Large intestine (tissue), 3 donors: ENCODE results near the gene PAPOLA. TPM values are rescaled to one million over a fixed set of nuclear protein-coding genes. Genes with fewer than 3 reads are reported as not detected.

ENCODE experiments used
- DNase-seq, 2 donors: peaks; one replicate each; pipeline versions ENCODE4 v3.0.0 to v3.0.0-alpha.2; 2013
- H3K27ac ChIP-seq: one replicate; pipeline ENCODE4 v1.5.1; 2013; ENCODE audit warnings: low read length
- H3K27me3 ChIP-seq: 2 replicates; pipeline ENCODE4 v1.6.1; 2013; ENCODE audit warnings: low read length; ENCODE audit not compliant: control insufficient read depth, insufficient read depth
- H3K36me3 ChIP-seq: 2 replicates; pipeline ENCODE4 v1.6.1; 2013; ENCODE audit warnings: low read length; ENCODE audit not compliant: control insufficient read depth, insufficient read depth
- H3K4me1 ChIP-seq: one replicate; pipeline ENCODE4 v1.6.1; 2013; ENCODE audit warnings: low read length; ENCODE audit not compliant: control insufficient read depth, insufficient read depth
- H3K4me3 ChIP-seq: one replicate; pipeline ENCODE4 v1.5.1; 2013; ENCODE audit warnings: low read length
- H3K9me3 ChIP-seq: one replicate; pipeline ENCODE4 v1.6.1; 2013; ENCODE audit warnings: mild to moderate bottlenecking, low read depth, low read length, moderate library complexity; ENCODE audit not compliant: control insufficient read depth
- WGBS: methylation state at CpG from one replicate; pipeline ENCODE4 v1.1.5; 2013; ENCODE audit warnings: low lambda C conversion rate; ENCODE audit not compliant: insufficient coverage; 5-methylcytosine and 5-hydroxymethylcytosine counted together
- polyA plus RNA-seq: library from polyadenylated mRNA; unstranded; fragments of 120-200 nt; gene quantifications from one replicate; pipeline ENCODE4 v1.2.1, GENCODE V29; 2013

PAPOLA gene
- polyA plus RNA-seq, 1 donor = 173 TPM

DNA sequence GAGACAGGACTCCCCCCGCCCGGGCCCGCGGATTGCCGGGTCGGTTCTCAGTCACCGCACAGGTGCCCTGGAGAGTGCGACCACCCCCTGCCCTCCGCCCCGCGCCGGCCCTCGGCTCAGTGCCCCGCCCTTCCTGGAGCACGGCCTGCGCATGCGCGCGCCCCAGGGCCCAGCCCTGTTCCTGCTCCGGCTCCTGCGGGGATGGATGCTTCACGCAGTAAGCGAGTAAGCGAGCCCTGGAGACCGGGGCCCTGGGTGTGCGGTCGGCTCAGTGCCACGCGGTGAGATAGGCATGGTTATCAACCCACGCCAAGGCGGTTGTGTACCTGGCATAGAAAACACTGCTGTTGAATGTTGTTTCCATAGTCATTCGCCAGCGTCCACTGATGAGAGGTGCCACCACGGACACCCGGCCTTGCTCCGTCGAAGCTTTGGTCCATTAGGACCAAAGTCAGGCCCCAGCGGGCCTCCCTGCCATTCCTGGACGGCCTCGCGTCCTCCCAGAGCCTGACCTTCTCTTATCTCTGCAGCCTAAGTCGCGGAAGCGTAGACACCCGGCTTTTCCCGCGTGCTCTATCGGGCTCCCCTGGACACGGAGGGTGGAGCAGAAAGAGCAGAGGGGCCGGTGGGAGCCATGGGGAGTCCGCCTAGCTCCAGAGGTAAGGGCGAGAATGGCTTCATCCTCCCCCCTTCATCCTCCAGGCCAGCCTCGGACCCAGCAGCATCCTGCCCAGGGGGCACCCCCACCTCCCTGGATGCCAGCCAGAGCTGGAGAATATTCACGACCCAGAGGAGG, 90.6 kb downstream of the PAPOLA start:
- Histone ChIP-seq H3K36me3 (no peaks in the 10 kb centered on the region), H3K27ac (no peak overlapping the region), H3K4me3 (peak overlapping the region; percentile 42), H3K27me3 (peaks cover 16% of the 10 kb centered on the region), H3K9me3 (no peaks in the 10 kb centered on the region), H3K4me1 (peaks cover 3% of the 10 kb centered on the region)
- no CpG with 5 or more reads among the region's 54 CpGs for WGBS
- DNase-seq = peak; percentile 37 to 47

DNA sequence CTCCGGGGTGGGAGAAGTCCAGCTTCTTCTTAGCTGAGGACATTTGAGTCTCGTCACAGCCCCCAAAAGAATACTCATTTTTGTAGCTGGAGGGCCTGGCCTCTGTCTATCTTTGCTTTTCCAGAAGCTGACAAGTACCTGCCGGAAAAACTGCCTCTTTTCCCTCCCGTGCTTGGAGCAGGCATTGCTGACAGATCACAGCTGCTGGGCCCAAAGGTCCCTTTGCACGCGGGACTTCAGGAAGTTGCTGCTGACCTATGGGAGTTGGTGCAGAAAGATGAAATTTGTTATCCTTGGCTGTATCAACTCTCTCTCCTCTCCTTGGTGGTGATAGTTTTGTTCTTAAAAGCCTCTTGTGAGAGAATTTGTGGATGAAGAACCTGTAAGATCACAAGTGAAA, 92.8 kb downstream of the PAPOLA start:
- no CpG with 5 or more reads among the region's 6 CpGs for WGBS
- no peak for DNase-seq
- Histone ChIP-seq H3K9me3 (no peaks in the 10 kb centered on the region), H3K27me3 (peaks cover 16% of the 10 kb centered on the region), H3K4me1 (peaks cover 12% of the 10 kb centered on the region), H3K4me3 (no peak overlapping the region), H3K36me3 (no peaks in the 10 kb centered on the region), H3K27ac (no peak overlapping the region)

DNA sequence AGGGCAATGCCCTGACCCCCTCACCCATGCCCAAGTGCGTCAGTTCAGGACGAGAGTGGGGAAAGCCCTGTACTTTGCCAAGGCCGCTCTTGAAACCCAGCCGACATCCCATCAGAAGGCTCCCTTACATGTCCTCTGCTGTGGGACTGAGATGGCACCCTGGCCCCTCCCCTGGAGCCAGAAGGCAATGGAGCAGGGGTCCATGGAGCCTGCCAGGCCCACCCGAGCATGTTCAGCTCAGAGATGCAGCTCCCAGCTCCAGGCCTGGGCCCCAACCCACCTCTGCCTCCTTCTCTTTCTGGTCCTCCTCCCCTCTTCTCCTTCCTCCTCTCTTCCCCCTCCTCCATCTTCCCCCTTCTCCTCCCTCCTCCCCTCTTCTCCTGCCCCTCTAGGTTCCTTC, 95.5 kb downstream of the PAPOLA start:
- no peak overlapping the region for H3K27ac ChIP-seq
- H3K9me3 ChIP-seq = no peaks in the 10 kb centered on the region
- H3K4me1 ChIP-seq = peaks cover 12% of the 10 kb centered on the region
- WGBS = no CpG with 5 or more reads among the region's 5 CpGs
- H3K4me3 ChIP-seq = no peak overlapping the region
- peaks cover 11% of the 10 kb centered on the region for H3K27me3 ChIP-seq
- no peaks in the 10 kb centered on the region for H3K36me3 ChIP-seq
- DNase-seq = no peak

DNA sequence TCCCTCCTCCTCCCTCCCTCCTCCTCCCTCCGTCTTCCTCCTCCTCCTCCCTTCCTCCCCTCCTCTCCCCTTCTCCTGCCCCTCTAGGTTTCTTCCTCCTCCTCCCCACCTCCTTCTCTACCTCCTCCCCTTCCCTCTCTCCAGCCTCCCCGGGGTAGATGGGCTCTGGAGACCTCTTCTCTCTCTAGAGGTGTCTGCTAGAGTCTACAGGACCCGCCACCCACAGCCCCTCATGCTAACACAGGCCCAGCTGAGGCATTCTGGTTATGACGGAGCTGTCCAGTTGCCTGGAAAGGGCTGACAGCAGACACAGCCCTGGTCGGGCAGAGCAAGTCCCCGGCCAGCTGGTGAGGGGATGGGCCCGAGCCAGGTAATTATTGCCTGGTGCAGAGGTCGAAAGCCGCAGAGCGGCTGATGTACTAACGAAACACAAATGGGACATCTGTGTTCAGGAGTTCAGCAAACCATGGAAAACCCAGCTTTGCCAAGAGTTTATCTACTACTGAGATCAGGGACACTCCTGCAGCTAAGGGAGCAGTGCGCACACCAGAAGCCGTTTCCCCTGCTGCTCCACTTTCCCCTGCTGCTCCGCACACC, 96.2 kb downstream of the PAPOLA start:
- Histone ChIP-seq H3K27ac (no peak overlapping the region), H3K4me3 (no peak overlapping the region), H3K36me3 (no peaks in the 10 kb centered on the region), H3K9me3 (no peaks in the 10 kb centered on the region), H3K4me1 (peaks cover 9% of the 10 kb centered on the region), H3K27me3 (peaks cover 3% of the 10 kb centered on the region)
- 0% methylated on average over 1 of the region's 14 CpGs for WGBS
- DNase-seq = peak; percentile 53 to 71

DNA sequence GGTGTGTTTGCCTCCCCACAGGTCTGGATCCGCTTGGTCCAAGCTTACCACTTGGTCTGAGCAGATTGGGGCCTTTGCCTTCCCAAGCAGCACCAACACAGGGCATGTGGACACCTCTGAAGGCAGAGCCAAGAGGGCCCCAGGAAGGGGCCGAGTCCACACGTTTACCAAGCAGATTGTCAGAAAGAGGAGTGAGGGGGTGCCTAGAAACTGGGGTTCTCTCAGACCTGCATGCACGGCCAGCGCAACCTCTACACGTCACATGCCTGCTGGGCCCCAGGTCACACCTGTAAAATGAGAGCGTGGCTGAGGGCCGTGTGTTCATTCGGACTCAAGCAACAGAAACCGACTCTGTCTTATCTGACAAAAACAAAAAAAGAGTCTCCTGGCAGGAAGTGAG, 96.9 kb downstream of the PAPOLA start:
- no peak for DNase-seq
- H3K9me3 ChIP-seq = no peaks in the 10 kb centered on the region
- no peak overlapping the region for H3K4me3 ChIP-seq
- peaks cover 9% of the 10 kb centered on the region for H3K4me1 ChIP-seq
- H3K27me3 ChIP-seq = no peaks in the 10 kb centered on the region
- H3K36me3 ChIP-seq = no peaks in the 10 kb centered on the region
- WGBS = 65% methylated on average over 4 of the region's 10 CpGs
- no peak overlapping the region for H3K27ac ChIP-seq

DNA sequence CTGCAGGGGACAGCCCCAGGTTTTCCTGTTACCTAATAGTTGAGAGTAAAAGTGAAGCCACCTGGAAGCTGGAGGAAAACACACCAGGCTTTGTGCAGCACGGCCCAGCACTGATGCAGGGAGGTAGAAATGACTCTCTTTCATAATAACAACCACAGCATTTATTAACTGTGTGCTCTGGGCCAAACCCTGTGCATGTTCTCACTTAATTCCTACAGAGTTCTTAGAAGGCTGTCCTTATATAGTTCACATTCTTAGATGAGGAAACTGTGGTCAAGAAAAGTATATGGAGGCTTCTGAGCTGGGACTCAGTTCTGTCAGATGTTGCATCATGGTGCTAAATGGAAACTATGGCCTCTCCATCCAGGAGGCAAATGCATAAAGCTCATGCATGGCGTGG, 100.0 kb downstream of the PAPOLA start:
- Histone ChIP-seq H3K4me1 (peaks cover 9% of the 10 kb centered on the region), H3K27ac (no peak overlapping the region), H3K36me3 (no peaks in the 10 kb centered on the region), H3K27me3 (peaks cover 3% of the 10 kb centered on the region), H3K4me3 (no peak overlapping the region), H3K9me3 (no peaks in the 10 kb centered on the region)
- no CpG with 5 or more reads among the region's 2 CpGs for WGBS
- no peak for DNase-seq

DNA sequence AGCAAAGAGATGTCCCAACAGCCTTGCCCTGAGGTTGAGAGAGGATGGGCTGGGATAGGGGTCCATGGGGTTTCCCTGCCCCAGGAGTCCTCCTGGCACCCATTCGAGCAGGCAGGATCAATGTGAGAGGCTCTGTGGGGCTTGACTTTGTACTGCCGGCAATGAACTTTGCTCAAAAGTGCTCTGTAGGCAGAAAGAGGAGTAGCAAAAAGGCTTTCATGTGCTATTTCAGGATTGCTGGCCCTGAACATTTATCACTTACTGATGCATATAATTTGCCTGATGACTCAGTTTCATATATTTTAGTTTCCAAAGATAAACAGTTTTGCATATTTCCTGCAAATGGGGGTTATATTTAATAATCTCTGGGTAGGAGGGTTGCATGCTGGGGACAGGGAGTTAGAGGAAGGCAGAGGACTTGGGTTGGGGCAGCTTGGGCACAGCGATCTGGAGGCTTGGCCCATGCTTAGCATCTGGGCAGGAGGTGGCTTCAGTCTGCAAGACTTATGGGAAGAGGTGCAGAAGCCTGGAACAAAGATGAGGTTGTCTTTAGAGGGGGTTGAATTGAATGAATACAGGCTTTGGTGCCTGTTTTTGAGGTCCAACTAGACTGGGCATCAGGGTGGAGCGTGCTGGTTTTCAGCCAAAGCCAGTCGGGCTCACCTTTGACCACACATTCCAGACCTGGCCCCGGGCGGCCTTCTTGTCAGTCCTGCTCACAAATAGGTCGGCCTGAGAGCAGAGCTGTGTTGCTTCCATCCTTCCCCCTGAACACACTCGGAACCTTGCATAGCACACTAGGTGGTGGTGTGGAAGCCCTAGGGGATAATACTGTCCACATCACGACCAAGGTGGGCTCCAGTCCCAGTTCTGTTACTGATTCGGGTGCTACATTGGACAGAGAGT, 101.4 kb downstream of the PAPOLA start:
- Histone ChIP-seq H3K4me3 (no peak overlapping the region), H3K4me1 (peaks cover 5% of the 10 kb centered on the region), H3K27ac (no peak overlapping the region), H3K36me3 (no peaks in the 10 kb centered on the region), H3K9me3 (no peaks in the 10 kb centered on the region), H3K27me3 (peaks cover 3% of the 10 kb centered on the region)
- no CpG with 5 or more reads among the region's 11 CpGs for WGBS
- no peak for DNase-seq

DNA sequence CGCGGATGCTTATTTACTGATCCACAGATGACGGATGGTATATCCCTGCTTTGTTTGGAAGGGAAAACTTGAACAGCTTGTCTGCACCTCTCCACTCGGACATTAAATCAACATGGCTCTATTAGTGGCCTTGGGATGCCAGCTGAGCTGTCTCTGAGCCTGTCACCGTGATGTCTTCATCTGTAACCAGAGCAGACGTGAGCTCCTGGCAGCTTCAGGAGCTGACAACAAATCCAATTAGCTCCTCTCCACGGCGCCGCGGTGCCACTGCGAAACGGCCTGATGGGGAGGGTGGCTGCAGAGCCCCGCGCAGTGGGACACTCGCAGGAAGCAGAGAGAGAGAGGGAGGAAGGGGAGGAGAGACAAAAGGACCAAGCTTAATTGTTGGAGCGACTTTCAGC, 112.3 kb downstream of the PAPOLA start:
- DNase-seq = no peak

DNA sequence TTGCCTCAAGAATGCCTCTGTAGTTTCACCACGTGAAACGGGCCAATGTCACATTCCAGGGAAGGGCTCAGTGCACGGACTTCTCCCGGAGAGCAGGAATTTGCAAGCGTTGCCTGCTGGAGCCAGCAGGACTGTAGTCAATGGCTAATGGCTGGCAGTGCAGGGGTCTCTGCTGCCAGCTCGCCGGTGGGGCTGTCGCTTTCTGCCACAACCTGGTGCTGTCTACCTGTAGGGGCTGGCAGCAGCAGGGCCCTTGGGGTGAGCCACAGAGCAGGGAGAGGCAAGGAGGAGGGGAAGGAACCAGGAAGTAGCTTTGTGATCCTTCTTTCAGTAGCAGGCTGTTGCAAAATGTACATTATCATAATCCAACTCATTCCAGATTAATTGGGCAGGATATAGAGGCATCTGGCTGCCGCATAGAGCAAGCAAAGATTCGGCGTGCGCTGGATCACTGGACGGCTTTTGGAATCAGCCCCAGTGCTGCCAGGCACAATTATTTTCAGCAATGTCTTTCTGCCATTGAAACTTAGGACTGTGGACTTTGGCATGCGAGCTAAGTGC, 114.1 kb downstream of the PAPOLA start:
- H3K27me3 ChIP-seq = peaks cover 2% of the 10 kb centered on the region
- no peak overlapping the region for H3K27ac ChIP-seq
- H3K4me1 ChIP-seq = peaks cover 5% of the 10 kb centered on the region
- no peak overlapping the region for H3K4me3 ChIP-seq
- no peaks in the 10 kb centered on the region for H3K36me3 ChIP-seq
- H3K9me3 ChIP-seq = no peaks in the 10 kb centered on the region
- no CpG with 5 or more reads among the region's 14 CpGs for WGBS
- DNase-seq = peak in 1 of 2 donors; percentile 35

More for the DNA sequence above, 112.3 kb downstream of the PAPOLA start:
- Histone ChIP-seq H3K27ac (no peak overlapping the region), H3K9me3 (no peaks in the 10 kb centered on the region), H3K36me3 (no peaks in the 10 kb centered on the region), H3K4me3 (no peak overlapping the region), H3K4me1 (peaks cover 5% of the 10 kb centered on the region), H3K27me3 (peaks cover 2% of the 10 kb centered on the region)
- WGBS = no CpG with 5 or more reads among the region's 16 CpGs
